ENCODE measurements around the gene MSRB1.

DNA sequence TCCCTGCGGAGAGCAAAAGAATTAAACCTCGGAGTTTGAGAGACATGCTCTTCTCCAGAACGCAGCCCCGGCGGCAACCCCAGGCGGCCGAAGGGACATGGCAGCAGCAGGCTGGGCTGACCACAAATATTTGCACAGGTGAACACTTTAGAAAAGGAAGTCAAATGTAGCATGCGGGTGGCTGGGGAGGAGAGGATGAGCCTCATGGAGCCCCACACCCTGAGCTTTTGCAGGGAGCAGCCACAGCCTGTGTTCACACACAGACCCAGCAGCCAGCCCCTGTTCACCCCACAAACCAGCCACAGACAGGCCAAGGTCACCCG is 42.6 kb downstream of the MSRB1 start:
- TF ChIP-seq, protein P1, sequence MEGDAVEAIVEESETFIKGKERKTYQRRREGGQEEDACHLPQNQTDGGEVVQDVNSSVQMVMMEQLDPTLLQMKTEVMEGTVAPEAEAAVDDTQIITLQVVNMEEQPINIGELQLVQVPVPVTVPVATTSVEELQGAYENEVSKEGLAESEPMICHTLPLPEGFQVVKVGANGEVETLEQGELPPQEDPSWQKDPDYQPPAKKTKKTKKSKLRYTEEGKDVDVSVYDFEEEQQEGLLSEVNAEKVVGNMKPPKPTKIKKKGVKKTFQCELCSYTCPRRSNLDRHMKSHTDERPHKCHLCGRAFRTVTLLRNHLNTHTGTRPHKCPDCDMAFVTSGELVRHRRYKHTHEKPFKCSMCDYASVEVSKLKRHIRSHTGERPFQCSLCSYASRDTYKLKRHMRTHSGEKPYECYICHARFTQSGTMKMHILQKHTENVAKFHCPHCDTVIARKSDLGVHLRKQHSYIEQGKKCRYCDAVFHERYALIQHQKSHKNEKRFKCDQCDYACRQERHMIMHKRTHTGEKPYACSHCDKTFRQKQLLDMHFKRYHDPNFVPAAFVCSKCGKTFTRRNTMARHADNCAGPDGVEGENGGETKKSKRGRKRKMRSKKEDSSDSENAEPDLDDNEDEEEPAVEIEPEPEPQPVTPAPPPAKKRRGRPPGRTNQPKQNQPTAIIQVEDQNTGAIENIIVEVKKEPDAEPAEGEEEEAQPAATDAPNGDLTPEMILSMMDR (IDR thresholded peaks at IDR 0.05) = peak in 1 of 7 experiments; percentile 1
- no peak for TF ChIP-seq POLR2A (IDR thresholded peaks at IDR 0.05)
